CD4-positive, alpha-beta T cell treated with Interleukin-1 beta for 1 hour (primary cell): ENCODE data around the gene PROCA1.
A peak's percentile ranks its signal among the peaks of the same experiment; 100 is the strongest.

Experiments used
- DNase-seq, 2 donors: peaks; one replicate each; pipeline ENCODE4 v3.0.0-alpha.2; 2020 to 2022

PROCA1 gene

GRCh38 chr17:28711723-28712031 is at the start of gene PROCA1:
TSS of gene PROCA1 (minus strand) at chr17:28711888. CDS start at chr17:28711660, 228 bp downstream.
- no peak for DNase-seq

- DNase-seq = peak in 1 of 2 donors; percentile 36
Measured at GRCh38 chr17:28760601-28761562, 49.2 kb upstream of the PROCA1 start.

- DNase-seq = no peak
Measured at GRCh38 chr17:28759256-28759865, 47.7 kb upstream of the PROCA1 start.

- DNase-seq = no peak
Measured at GRCh38 chr17:28758411-28759121, 46.9 kb upstream of the PROCA1 start.

- DNase-seq = no peak
Measured at GRCh38 chr17:28756049-28756804, 44.5 kb upstream of the PROCA1 start.

- no peak for DNase-seq
Measured at GRCh38 chr17:28755486-28755885, 43.8 kb upstream of the PROCA1 start.

GRCh38 chr17:28751600-28752366 is 40.1 kb upstream of the PROCA1 start:
- no peak for DNase-seq

GRCh38 chr17:28750178-28751047 is 38.7 kb upstream of the PROCA1 start:
- DNase-seq = peak; percentile 89 to 92

GRCh38 chr17:28749516-28750177 is 38.0 kb upstream of the PROCA1 start:
- no peak for DNase-seq

- no peak for DNase-seq
Measured at GRCh38 chr17:28748852-28749515, 37.3 kb upstream of the PROCA1 start.

- no peak for DNase-seq
Measured at GRCh38 chr17:28747801-28748750, 36.4 kb upstream of the PROCA1 start.

- DNase-seq = no peak
Measured at GRCh38 chr17:28747051-28747691, 35.5 kb upstream of the PROCA1 start.

GRCh38 chr17:28746611-28747050 is 34.9 kb upstream of the PROCA1 start:
- no peak for DNase-seq

GRCh38 chr17:28745786-28746411 is 34.2 kb upstream of the PROCA1 start:
- no peak for DNase-seq

GRCh38 chr17:28744972-28745785 is 33.5 kb upstream of the PROCA1 start:
- DNase-seq = peak; percentile 36 to 43
